WTC11 (cell line): ENCODE results near the gene FAU.

ENCODE experiments used
- CTCF ChIP-seq: fragments of 200-600 bp; IDR thresholded peaks from 2 replicates; pipeline ENCODE4 v1.8.0; 2022; ENCODE audit warnings: antibody characterized with exemption
- ETV6 ChIP-seq: sonication (generic); formaldehyde crosslinking; IDR thresholded peaks from 2 replicates; pipeline ENCODE4 v1.8.1; 2022; ENCODE audit warnings: mild to moderate bottlenecking, missing genetic modification reagents
- ZBTB21 ChIP-seq: sonication (generic); formaldehyde crosslinking; IDR thresholded peaks from 2 replicates; pipeline ENCODE4 v1.8.1; 2023; ENCODE audit warnings: mild to moderate bottlenecking, missing genetic modification reagents, borderline replicate concordance

- TF ChIP-seq ETV6 = no peak
- TF ChIP-seq ZBTB21 (CRISPR knock-in tag) = no peak
- no peak for TF ChIP-seq CTCF
These were observed 26.5 kb downstream of the FAU start for GRCh38 chr11:65095427-65095826.
